Fibroblast of lung (primary cell): Measurements from ENCODE around the gene LIPF. TPM values are rescaled to one million over a fixed set of nuclear protein-coding genes. Genes with fewer than 3 reads are reported as not detected.
A peak's percentile ranks its signal among the peaks of the same experiment; 100 is the strongest.

Source experiments
- DNase-seq, 2 donors: peaks; one replicate each; pipeline versions ENCODE4 v3.0.0 to v3.0.0-alpha.2; 2010; ENCODE audit warnings: low read depth in 2 of 2
- H2AFZ ChIP-seq: 2 replicates; pipeline ENCODE4 v1.5.1; 2012; ENCODE audit warnings: low read length, control low read depth, inconsistent platforms
- H3K27ac ChIP-seq: 2 replicates; pipeline ENCODE4 v1.5.1; 2011; ENCODE audit warnings: low read length, control low read depth; ENCODE audit not compliant: insufficient read depth
- H3K27me3 ChIP-seq: 2 replicates; pipeline ENCODE4 v1.5.1; 2011; ENCODE audit warnings: mild to moderate bottlenecking, low read length; ENCODE audit not compliant: control insufficient read depth, insufficient read depth
- H3K36me3 ChIP-seq: 2 replicates; pipeline ENCODE4 v1.5.1; 2011; ENCODE audit warnings: low read length; ENCODE audit not compliant: control insufficient read depth, insufficient read depth
- H3K4me1 ChIP-seq: 2 replicates; pipeline ENCODE4 v1.5.1; 2011; ENCODE audit warnings: low read length; ENCODE audit not compliant: control insufficient read depth, insufficient read depth; ENCODE audit errors: extremely low read depth
- H3K4me2 ChIP-seq: 2 replicates; pipeline ENCODE4 v1.5.1; 2011; ENCODE audit warnings: low read length, control low read depth; ENCODE audit not compliant: insufficient read depth; ENCODE audit errors: extremely low read depth
- H3K4me3 ChIP-seq, 4 experiments: fragments of 200-600 bp in 1 of 4; sonication (generic) in 1 of 4; replicated peaks in 1 of 4; 2 replicates each; pipeline ENCODE4 v1.5.1; 2011 to 2016; ENCODE audit warnings: low read length in 4 of 4, low read depth in 3 of 4, mild to moderate bottlenecking in 3 of 4, control low read depth in 2 of 4, inconsistent platforms in 1 of 4, mixed read lengths in 1 of 4; ENCODE audit not compliant: insufficient read depth in 1 of 4; ENCODE audit errors: control extremely low read depth in 1 of 4
- H3K79me2 ChIP-seq: 2 replicates; pipeline ENCODE4 v1.5.1; 2012; ENCODE audit warnings: mild to moderate bottlenecking, low read length, inconsistent platforms; ENCODE audit not compliant: control insufficient read depth, insufficient read depth
- H3K9ac ChIP-seq: 2 replicates; pipeline ENCODE4 v1.5.1; 2011; ENCODE audit warnings: mild to moderate bottlenecking, low read length, control low read depth; ENCODE audit not compliant: insufficient read depth
- H3K9me3 ChIP-seq: 2 replicates; pipeline ENCODE4 v1.5.1; 2012; ENCODE audit warnings: low read depth, low read length; ENCODE audit not compliant: control insufficient read depth, insufficient read depth
- H4K20me1 ChIP-seq: 2 replicates; pipeline ENCODE4 v1.5.1; 2011; ENCODE audit warnings: low read length; ENCODE audit not compliant: control insufficient read depth, insufficient read depth; ENCODE audit errors: extremely low read depth
- CTCF ChIP-seq, 2 donors: IDR thresholded peaks in 1 of 2; conservative IDR thresholded peaks in 1 of 2; 1 replicate in 1 of 2; 2 replicates in 1 of 2; pipeline ENCODE4 v1.5.1; 2011 to 2012; ENCODE audit warnings: low read length in 2 of 2, control low read depth in 1 of 2, inconsistent platforms in 1 of 2, low read depth in 1 of 2, mild to moderate bottlenecking in 1 of 2
- EZH2 ChIP-seq: IDR thresholded peaks from 2 replicates; pipeline ENCODE4 v1.5.1; 2012; ENCODE audit warnings: low read length, control low read depth, mild to moderate bottlenecking; ENCODE audit errors: missing control alignments
- polyA plus RNA-seq, 2 donors: library from polyadenylated mRNA; depleted of rRNA in 1 of 2; stranded (reverse) in 1 of 2; unstranded in 1 of 2; fragments of >200 nt; gene quantifications; 2 replicates each; pipeline ENCODE4 v1.2.1, GENCODE V29; 2011 to 2012; ENCODE audit warnings: missing spikeins in 1 of 2
- total RNA-seq: library from RNA; depleted of rRNA; stranded (reverse); fragments of >200 nt; gene quantifications from 2 replicates; pipeline ENCODE4 v1.2.1, GENCODE V29; 2014

Gene LIPF
- total and polyA plus RNA-seq, 2 donors (not counting 1 experiment from before 2014, with no cell fraction given), result 0.05 TPM; not detected in 1

- H2AFZ ChIP-seq, result no peak overlapping the region
- H3K36me3 ChIP-seq, result no peaks in the 10 kb centered on the region
- H3K4me3 ChIP-seq, result no peak overlapping the region
- H4K20me1 ChIP-seq, result no peaks in the 10 kb centered on the region
- no peak overlapping the region for H3K4me2 ChIP-seq
- H3K9ac ChIP-seq, result no peak overlapping the region
- no peaks in the 10 kb centered on the region for H3K79me2 ChIP-seq
- TF ChIP-seq CTCF (conservative IDR thresholded peaks at IDR 0.05 in 1 of 2, IDR thresholded peaks at IDR 0.05 in 1 of 2; ENCODE audit: low read depth in 1 of 2, low read length in 2 of 2), result no peak
- no peak for TF ChIP-seq EZH2
- no peak overlapping the region for H3K27ac ChIP-seq
- no peak for DNase-seq
- no peaks in the 10 kb centered on the region for H3K27me3 ChIP-seq
- no peaks in the 10 kb centered on the region for H3K9me3 ChIP-seq
- no peaks in the 10 kb centered on the region for H3K4me1 ChIP-seq
Observed at GRCh38 chr10:88721392-88721791, 57.1 kb downstream of the LIPF start.

- H3K4me3 ChIP-seq, result no peak overlapping the region
- no peak for DNase-seq
- H3K27ac ChIP-seq, result no peak overlapping the region
- H3K4me1 ChIP-seq, result no peaks in the 10 kb centered on the region
- H3K79me2 ChIP-seq, result no peaks in the 10 kb centered on the region
- H2AFZ ChIP-seq, result no peak overlapping the region
- no peaks in the 10 kb centered on the region for H3K9me3 ChIP-seq
- no peak for TF ChIP-seq CTCF (conservative IDR thresholded peaks at IDR 0.05 in 1 of 2, IDR thresholded peaks at IDR 0.05 in 1 of 2; ENCODE audit: low read depth in 1 of 2, low read length in 2 of 2)
- TF ChIP-seq EZH2, result no peak
- no peak overlapping the region for H3K9ac ChIP-seq
- no peaks in the 10 kb centered on the region for H3K36me3 ChIP-seq
- H4K20me1 ChIP-seq, result no peaks in the 10 kb centered on the region
- no peak overlapping the region for H3K4me2 ChIP-seq
- H3K27me3 ChIP-seq, result peaks cover 4% of the 10 kb centered on the region
Observed at GRCh38 chr10:88725798-88726197, 61.6 kb downstream of the LIPF start.

- H3K9me3 ChIP-seq, result no peaks in the 10 kb centered on the region
- TF ChIP-seq EZH2 (no peak), CTCF (conservative IDR thresholded peaks at IDR 0.05 in 1 of 2, IDR thresholded peaks at IDR 0.05 in 1 of 2; ENCODE audit: low read depth in 1 of 2, low read length in 2 of 2) (peak; percentile 6 to 24)
- no peaks in the 10 kb centered on the region for H3K79me2 ChIP-seq
- no peak overlapping the region for H3K4me3 ChIP-seq
- no peak overlapping the region for H2AFZ ChIP-seq
- no peak overlapping the region for H3K27ac ChIP-seq
- no peaks in the 10 kb centered on the region for H3K4me1 ChIP-seq
- H3K9ac ChIP-seq, result no peak overlapping the region
- no peak overlapping the region for H3K4me2 ChIP-seq
- H3K27me3 ChIP-seq, result peaks cover 4% of the 10 kb centered on the region
- no peak for DNase-seq
- H4K20me1 ChIP-seq, result no peaks in the 10 kb centered on the region
- H3K36me3 ChIP-seq, result no peaks in the 10 kb centered on the region
Observed at GRCh38 chr10:88728107-88728763, 64.0 kb downstream of the LIPF start.

Other genes with a start within 250 kb of the LIPF start
- 11.3 and 16.5 TPM in 2 replicates for gene RNLS, start 81.1 kb upstream of the LIPF start, total RNA-seq
- 16.2 and 18.4 TPM in 2 replicates for gene RNLS, start 81.1 kb upstream of the LIPF start, polyA plus RNA-seq
- gene LIPJ, start 77.7 kb upstream of the LIPF start, total RNA-seq, result under 0.01 and 0.26 TPM in 2 replicates
- not detected in 2 replicates for gene LIPJ, start 77.7 kb upstream of the LIPF start, polyA plus RNA-seq
- gene LIPK, start 41.8 kb downstream of the LIPF start, total RNA-seq, result not detected in 2 replicates
- not detected in 2 replicates for gene LIPK, start 41.8 kb downstream of the LIPF start, polyA plus RNA-seq
- not detected in 2 replicates for gene LIPN, start 95.6 kb downstream of the LIPF start, total RNA-seq
- gene LIPN, start 95.6 kb downstream of the LIPF start, polyA plus RNA-seq, result not detected in 2 replicates
- not detected in 2 replicates for gene LIPM, start 138.3 kb downstream of the LIPF start, total RNA-seq
- gene LIPM, start 138.3 kb downstream of the LIPF start, polyA plus RNA-seq, result not detected in 2 replicates
- gene ANKRD22, start 187.4 kb downstream of the LIPF start, total RNA-seq, result under 0.01 and 0.17 TPM in 2 replicates
- gene ANKRD22, start 187.4 kb downstream of the LIPF start, polyA plus RNA-seq, result not detected in 2 replicates
- 41.3 and 45.6 TPM in 2 replicates for gene STAMBPL1, start 215.8 kb downstream of the LIPF start, total RNA-seq
- gene STAMBPL1, start 215.8 kb downstream of the LIPF start, polyA plus RNA-seq, result 37.1 and 72.5 TPM in 2 replicates